Stimulated activated CD8-positive, alpha-beta memory T cell treated with anti-CD3 and anti-CD28 coated beads, Interleukin-4, amount 100 ng/mL, for 1 hour (primary cell): ENCODE measurements around the gene OR2AE1.

Source experiments
- DNase-seq, 2 donors: peaks; one replicate each; pipeline ENCODE4 v3.0.0-alpha.2; 2020; ENCODE audit warnings: low read depth in 2 of 2, low spot score in 1 of 2

The OR2AE1 gene

DNA sequence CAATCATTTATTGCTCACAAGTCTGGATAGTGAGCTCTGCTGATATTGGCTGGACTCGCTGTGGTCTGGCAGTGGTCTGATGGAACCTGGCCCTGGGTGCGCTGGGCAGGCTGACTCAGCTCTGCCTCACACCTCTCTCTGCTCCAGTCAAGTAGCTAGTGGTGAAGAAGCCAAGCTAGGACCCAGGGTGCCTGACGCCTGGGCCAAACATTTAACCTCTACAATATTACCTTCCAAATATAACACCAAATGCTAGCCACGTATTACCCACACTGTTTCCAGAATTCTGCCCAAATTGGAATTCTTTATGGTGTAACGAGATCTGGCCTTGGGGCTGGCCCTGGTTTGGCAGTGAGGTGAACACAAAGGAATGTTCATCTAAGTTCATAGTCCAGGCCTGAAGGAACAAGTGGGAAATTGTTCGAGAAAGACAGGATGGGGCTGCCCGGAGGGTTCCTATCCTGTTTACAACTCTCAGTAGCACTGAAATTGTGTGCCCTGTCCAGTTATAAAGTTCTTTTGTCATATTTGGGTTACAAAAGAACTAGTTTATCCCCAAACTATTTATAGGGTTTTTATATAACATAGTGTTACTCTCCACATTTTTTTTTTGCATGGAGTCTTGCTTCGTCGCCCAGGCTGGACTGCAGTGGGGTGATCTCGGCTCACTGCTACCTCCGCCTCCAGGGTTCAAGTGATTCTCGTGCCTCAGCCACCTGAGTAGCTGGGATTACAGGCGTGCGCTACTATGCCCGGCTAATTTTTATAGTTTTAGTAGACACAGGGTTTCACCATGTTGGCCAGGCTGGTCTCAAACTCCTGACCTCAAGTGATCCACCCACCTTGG, 16.3 kb downstream of the OR2AE1 start:
- no peak for DNase-seq

DNA sequence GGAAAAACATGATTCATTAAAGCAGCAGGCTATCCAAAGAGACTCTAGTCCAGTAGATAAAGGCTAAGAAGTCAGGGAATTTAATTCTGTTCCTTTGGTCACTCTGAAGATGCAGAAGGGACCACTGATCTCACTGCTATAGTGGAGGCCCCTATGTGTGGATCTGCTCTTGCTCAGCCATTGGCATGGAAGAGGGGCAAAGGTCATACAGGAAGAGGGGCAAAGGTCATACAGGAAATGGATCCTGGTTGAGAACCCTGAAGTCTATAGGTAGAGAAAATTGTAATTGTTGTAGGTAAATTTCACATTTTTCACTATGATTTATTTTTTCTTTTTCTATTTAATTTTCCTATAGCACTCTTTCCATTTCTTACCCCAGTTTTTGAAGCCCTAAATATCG, 21.6 kb downstream of the OR2AE1 start:
- no peak for DNase-seq

DNA sequence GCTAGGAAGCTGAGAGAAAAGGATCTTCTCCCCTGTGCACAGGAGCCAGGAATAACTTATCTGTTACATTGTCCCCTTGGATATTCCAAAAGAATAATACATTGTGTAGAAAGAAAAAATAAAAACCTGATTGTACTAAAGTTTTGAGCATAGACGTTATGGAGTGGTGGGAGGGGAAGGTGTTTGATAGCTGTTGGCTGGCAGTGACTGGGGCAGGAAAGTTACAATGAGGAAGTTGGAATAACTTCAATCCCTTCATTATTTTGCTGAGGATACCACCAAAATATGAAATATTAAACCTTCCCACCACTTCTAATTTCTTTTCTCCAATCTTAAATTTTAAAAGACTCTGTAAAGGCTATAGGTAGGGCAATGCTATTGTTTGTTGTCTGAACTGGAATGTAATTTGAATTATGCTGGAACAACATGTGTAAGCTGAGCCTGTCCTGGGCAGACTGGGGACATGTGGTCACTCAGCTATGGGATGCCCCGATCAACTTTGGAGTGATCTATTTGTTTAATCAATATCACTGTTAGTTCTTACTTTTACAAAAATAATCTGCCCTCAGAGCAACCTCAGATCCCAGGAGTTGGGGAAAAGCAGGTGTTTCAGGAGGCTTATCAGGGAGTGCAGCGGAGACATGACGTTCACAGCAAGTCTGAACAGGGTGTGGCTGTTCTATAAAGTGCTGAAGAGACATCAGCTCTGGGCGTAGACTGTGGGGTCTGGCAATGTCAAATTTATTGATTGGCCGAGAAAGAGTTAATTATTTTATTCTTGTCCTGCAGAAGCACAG, 28.2 kb downstream of the OR2AE1 start:
- no peak for DNase-seq

DNA sequence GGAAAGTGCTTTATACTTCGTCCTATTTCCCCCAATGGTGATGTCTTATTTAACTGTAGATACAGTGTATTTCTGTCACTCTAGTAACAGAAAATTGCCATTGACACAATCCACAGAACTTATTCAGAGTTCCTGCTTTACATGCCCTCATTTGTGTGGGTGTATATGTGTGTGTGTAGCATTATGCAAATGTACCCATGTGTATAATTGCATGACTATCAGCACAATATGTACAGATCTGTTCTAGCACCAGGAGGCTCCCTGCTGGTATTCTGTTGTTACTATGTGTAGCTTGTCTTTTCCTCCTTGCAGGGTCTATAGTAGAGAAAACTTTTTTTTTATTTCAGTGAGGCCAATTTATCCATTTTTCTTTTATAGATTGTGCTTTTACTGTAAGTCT, 32.5 kb downstream of the OR2AE1 start:
- no peak for DNase-seq

DNA sequence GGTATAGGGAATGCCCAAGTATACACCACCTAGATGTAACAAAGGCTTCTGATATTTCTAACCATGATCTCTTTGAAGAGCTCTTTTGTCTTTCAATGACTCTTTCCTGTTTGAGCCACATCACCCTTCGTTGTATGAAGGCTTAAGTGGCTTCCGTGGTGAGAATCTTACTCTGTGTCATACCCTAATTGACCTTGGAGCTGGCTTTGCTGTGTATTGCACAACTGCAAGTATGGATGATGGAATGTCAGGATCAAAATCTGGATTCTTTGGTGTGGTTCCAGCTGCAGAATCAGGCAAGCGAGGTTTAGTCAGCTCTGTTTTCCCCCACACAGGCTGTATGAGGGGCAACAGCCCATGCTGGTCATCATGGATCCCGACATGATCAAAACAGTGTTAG, 33.0 kb downstream of the OR2AE1 start:
- DNase-seq: no peak

DNA sequence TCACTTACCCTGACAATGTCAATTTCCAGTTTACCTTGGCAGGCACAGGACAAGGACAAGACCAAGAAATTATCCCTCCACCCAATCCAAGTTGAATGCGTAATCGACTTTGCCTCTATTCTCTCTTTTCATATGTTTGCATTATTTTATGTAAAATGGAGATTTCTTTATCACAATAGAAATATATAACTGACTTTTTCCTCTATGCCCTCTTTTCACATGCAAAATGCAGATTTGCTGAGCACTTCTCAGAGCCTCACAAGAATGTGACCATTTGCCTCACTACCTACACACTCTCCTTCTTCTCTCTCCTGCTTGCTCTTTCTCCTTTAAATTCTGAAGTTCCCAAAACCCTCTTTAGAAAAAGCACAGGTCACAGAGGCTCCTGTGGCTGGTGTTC, 33.9 kb downstream of the OR2AE1 start:
- DNase-seq: no peak

DNA sequence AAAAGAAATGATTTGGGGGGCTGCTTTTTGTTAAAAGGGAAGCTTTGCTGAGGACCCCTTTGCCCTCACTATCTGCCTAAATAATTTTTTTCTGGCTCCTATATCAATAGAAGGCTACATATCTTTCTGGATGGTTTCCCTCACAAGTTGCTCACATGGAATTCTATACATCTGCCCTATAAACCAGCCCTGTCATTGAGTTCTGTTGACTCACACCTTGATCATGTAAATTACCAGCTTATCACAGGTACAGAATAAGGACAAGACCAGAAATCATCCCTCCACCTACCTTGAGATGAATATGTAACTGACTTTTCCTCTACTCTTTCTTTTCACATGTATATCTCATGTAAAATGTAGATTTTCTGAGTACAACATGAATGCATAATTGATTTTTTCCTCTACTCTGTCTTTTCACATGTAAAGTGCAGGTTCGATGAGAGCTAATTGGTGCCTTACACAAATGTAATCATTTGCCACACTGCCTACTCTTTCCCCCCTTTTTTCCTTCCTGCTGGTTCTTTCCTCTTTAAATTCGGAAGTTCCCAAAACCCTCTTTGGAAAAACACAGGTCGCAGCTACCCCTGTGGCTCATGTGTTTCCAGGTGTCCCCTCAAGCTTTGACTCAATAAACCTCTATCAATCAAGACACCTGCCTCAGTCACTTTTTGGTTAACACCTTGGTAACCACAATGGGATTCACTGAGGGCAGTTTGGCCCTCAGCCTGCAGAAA, 36.5 kb downstream of the OR2AE1 start:
- no peak for DNase-seq

DNA sequence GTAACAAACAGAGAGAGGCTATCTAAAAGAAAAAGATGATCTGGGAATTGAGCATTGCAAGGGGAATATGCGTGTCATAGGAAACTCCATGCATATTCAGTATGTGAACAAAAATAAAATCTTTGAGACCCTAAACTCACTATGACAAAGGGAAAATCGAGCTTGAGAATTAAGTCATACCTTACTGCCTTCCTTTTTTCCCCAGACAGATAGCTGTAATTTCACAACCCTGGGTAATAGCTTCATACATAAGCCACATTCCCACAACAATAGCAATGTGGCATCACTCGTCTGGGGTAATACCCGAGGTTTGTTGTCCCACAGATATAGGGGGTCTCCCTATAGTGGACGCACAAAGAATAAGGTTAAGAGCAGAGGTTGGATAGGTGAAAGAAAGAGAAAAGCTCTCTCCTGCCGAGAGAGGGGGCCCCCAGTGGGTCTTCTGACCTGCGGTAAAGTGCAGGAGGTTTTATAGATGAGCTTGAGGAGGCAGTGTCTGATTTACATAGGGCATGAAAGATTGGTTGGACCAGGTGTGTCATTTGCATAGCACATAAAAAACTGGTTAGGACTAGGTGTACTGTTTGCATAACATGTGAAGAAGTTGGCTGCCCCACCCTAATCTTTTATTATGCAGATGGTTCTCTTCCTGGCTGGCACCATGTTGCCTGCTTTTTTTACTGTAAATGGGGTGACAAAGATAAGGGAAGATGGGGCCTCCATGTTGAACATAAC, 37.4 kb downstream of the OR2AE1 start:
- no peak for DNase-seq

DNA sequence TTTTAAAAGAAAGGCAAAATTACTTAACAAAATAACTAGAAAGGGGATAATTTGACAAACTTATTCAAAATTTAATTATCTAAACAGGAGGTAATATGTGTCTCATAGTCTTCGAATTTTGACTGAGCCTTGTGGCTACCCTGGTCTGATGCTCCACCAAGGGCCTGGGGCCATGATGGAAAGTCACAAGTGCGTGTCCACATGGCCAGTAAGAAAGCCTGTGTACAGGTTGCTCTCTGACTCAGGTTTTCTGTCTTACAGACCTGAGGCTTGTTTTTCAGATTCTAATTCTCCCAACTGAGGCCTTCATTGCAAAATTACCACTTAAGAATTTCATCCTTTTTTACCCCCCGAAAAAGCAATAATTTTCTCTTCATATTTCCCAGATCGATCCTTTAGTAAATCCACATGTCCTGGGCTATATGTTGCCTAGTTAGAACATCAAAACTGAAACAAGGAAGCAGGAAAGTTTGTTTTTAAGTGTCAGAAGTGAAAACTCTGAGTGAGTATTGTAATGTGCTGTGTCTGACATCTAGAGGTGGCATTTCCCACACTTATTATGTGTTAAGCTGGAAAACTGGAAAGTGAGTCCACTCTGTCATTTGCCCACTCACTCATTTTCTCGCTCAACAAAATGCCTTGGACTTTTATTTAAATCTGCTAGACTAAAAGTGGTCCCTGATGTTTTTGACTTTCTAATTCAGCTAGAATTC, 39.0 kb downstream of the OR2AE1 start:
- no peak for DNase-seq

DNA sequence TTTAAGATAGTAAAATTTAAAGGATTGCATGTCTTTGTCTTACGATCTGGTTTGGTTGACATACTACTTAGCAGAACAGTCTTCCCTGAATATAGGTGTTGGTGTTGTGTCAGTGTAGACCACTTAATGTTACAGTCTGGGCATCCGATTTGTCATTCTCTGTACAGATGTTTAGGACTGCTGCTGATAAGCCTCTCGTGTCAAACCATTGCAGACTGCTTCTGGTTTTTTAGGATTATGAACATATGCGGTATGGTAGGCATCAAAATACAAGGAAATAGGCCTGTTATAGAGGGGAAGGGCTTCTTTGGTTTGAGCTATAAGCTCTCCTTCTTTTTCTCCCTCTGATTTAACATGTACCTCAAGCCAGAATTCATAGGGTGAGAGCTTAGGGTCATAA, 41.6 kb downstream of the OR2AE1 start:
- no peak for DNase-seq

DNA sequence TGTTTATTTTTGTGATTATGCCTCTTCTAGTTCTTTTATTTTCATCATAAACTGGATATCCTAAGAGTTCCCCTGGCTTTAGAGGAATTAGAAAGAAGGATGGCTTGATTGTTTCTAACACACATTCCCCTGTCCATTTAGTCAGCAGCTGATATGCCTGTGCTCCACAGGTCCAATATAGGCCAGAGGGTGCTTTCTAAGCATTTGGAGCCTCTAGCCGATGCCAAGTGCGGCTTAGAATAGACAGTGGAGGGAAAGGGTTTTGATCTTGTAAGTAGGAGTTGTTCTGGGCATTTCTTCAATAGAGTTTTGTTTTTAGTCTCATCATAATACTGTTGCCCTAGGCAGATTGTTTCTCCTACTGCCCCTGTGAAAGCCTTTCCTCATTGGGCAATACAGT, 42.5 kb downstream of the OR2AE1 start:
- no peak for DNase-seq

DNA sequence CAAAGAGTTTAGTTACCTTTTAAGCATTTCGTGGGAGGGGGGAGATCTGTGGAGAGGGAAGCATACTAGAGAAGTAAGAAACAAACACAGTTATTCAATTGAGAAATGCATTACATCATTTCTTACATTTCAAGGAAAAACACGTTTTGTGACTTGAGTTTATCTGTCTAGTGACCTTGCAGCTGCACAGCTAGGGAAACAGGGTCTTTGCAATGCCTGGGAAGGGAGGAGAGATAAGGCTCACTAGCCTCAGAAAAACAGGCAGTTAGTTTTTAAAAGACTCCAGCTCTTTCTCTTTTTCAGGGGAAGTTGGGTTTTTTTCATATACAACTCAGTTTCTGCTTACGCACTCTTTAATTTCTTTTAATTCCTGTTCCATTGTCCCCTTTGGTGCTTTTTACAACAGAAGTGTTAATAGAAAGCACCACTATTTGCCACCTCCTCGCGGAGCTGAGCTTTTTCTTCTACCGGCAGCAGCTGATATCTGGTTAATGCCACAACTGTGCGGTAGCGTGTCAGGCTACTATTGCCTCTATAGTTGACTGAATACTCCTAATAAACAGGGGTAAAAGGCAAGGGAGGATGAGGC, 43.5 kb downstream of the OR2AE1 start:
- DNase-seq: no peak

DNA sequence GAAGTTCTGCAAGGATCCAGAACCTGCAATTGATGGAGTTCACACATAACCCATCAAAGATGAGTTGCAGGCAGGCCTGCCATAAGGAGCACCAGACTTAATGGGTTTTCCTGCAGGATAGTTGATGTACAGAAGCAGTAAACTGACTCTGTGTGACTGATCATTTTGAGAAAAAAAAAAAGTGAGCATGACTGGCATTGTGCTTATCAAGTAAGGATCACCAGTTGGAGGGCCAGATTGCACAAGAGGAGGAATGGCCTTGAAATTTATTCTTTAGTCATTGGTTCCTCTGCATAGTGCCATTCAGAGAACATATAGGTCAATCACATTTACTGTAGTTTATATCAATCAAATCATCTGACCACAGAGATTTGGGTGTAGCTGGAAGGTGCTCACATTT, 45.2 kb downstream of the OR2AE1 start:
- DNase-seq: no peak

DNA sequence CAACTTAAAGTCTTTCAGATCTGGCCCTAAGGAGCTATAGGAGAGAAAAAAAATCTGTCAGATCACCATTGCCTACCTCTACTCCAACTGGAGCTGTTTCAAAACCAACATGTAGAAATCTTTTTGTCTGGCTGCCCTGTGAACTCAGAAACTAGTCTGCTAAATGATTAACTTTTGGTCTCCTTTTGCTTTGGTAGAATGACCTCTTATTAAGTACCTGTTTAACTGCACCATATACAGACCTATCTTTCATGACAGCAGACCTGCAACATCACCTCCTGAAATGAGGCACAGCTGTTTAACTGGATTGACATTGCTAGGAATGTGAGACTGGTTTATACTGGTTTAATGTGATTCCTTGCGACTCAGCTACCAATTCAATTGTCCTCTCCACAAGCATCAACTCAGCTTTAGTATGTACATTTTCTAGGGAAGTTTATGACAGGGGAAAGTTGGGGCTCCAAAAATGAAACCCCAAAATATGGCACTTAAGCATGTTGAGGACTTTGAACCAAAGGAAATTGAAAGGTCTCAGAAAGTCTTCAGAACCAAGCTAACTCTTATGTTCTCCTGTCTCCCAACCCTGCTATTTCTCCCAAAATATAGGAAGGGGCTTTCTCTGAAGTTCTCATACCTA, 47.2 kb downstream of the OR2AE1 start:
- no peak for DNase-seq

DNA sequence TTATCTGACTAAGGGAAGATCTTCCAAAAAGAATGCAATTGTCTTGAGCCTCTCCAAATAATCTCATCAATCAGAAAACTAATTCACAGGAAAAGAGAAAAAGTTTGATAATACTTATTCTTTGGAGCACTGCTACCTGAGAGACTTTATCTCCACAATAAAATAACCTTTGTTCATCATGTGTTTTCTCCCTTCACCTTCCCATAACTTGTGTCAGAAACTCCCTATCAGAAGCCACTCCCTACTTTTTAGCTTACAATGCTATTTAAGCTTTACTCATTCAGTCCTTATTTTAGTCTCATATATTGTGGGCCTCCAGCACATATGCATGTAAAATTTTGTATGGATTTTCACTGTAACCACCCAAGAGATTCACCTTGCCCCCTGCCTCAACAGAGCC, 48.0 kb downstream of the OR2AE1 start:
- DNase-seq: no peak

DNA sequence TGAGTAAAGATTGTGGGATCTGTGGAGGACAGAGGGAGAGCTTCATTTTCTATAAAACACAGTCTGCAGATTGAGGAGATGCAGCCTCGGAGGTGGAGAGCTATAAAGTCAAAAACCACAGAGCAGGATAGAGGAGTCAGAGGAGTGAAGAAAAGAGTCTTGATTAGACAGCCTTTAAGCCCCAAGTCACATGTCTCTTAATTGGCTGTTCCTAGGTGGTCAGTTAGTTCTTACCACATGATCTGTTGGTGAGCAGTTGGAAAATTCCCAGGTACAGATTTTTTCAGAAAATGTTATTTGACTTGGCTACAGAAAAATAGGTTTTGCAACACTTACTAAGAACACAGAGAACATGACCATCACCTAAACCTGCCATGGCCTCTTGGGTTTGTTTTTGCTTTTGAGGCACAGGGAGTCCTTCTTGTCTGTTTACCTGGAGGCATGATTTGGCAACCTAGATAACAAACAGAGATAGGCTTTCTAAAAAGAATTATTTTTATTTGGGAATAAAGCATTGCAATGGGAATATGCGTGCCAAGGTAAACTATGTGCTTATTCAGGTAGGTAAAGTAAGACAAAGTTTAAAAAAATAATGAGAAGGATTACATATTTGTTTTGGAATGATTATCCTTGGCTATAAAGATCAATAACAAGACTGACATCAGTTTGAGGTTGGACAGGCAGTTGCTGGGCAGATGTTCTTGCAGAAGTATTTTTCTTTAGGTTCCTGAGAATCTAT, 49.6 kb downstream of the OR2AE1 start:
- no peak for DNase-seq
